ENCODE data around the gene APOBEC3B. TPM values are rescaled to one million over a fixed set of nuclear protein-coding genes. Genes with fewer than 3 reads are reported as not detected.
"Not testable (repeated sequence)": the region's sequence is repeated elsewhere in the genome, so short reads cannot be mapped to it uniquely, and the experiment has no call there.

APOBEC3B gene
- total RNA-seq, 1 donor from 2014 or later: 17.9 TPM

- DNase-seq (ENCODE audit: low spot score); H3K27me3 Mint-ChIP-seq (ENCODE audit: insufficient read depth); intact Hi-C loops (cut with micrococcal nuclease); H3K9me3 Mint-ChIP-seq: not testable (repeated sequence)
- H3K36me3 Mint-ChIP-seq (ENCODE audit: low read depth): peaks cover 31% of the 10 kb centered on the region
- peak overlapping the region; percentile 92 for H3K27ac Mint-ChIP-seq
- H3K4me1 Mint-ChIP-seq (ENCODE audit: low read depth): peaks cover 39% of the 10 kb centered on the region
- peak overlapping the region; percentile 96 for H3K4me3 Mint-ChIP-seq
These were observed 38.0 kb downstream of the APOBEC3B start for GRCh38 chr22:39020021-39020651.

- Mint-ChIP-seq H3K4me1 (ENCODE audit: low read depth) (peaks cover 47% of the 10 kb centered on the region), H3K4me3 (peak overlapping the region; percentile 96), H3K36me3 (ENCODE audit: low read depth) (peaks cover 38% of the 10 kb centered on the region), H3K27me3 (ENCODE audit: insufficient read depth) (no peaks in the 10 kb centered on the region), H3K27ac (peak overlapping the region; percentile 92), H3K9me3 (no peaks in the 10 kb centered on the region)
- DNase-seq (ENCODE audit: low spot score): no peak
- intact Hi-C loops (cut with micrococcal nuclease): no loop called here
These were observed 39.6 kb downstream of the APOBEC3B start for GRCh38 chr22:39021552-39022250.

DNA sequence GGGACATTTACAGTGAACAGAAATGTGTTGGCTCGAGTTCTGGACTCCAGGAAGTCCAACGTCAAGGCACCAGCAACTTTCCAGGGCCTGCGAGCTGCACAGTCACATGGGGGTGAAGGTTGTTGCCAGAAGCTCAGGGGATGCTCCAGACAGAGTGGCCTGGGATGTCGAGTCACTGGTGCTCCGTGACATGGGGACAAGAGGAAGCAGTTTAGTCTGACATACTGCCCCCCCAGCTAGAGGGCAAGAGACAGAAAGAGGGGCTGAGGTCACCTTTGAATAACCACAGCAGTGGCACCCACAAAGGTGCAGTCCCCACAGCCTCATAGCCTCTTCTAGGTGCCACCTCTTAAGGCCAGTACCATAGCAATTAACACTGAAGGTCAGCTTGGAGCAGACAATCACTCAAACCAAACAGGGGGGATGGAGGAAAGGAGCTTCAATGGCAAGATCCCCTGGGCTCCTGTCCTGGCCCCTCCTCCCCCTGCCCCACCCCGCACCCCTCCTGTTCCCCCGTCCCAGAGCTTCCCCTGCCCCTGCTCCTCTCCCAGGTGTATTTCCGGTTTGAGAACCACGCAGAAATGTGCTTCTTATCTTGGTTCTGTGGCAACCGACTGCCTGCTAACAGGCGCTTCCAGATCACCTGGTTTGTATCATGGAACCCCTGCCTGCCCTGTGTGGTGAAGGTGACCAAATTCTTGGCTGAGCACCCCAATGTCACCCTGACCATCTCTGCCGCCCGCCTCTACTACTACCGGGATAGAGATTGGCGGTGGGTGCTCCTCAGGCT is 42.6 kb downstream of the APOBEC3B start:
- intact Hi-C loops (cut with micrococcal nuclease): no loop called here
- H3K27ac Mint-ChIP-seq: peak overlapping the region; percentile 55
- peaks cover 32% of the 10 kb centered on the region for H3K36me3 Mint-ChIP-seq (ENCODE audit: low read depth)
- no peaks in the 10 kb centered on the region for H3K9me3 Mint-ChIP-seq
- no peak overlapping the region for H3K4me3 Mint-ChIP-seq
- DNase-seq (ENCODE audit: low spot score): no peak
- H3K27me3 Mint-ChIP-seq (ENCODE audit: insufficient read depth): no peaks in the 10 kb centered on the region
- peaks cover 58% of the 10 kb centered on the region for H3K4me1 Mint-ChIP-seq (ENCODE audit: low read depth)

DNA sequence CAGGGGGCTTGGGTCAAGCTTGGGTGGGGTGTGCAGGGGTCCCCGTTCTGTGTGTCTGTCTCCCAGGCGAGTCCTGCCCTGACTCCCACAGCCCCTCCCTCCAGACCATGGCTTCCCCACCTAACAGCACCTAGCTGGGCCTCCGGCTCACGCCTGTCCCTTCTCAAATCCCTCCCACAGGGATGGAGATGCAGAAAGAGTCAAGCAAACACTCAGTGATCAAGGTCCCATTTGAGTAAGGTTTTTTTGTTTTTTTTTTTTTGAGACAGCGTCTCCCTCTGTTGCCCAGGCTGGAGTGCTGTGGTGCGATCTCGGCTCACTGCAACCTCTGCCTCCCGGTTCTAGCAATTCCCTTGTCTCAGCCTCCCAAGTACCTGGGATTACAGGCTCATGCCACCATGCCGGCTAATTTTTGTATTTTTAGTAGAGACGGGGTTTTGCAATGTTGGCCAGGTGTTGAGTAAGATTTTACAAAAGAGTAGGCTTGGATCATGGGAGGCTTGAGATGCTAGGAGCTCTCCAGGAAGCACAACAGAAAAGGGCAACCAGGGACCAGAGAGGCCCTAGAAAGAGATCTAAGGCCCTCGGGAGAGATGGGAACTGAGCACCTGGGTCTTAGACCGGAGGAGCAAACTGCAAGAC is 44.5 kb downstream of the APOBEC3B start:
- H3K27ac Mint-ChIP-seq: peak overlapping the region; percentile 71
- peaks cover 37% of the 10 kb centered on the region for H3K36me3 Mint-ChIP-seq (ENCODE audit: low read depth)
- intact Hi-C loops (cut with micrococcal nuclease): no loop called here
- no peak for DNase-seq (ENCODE audit: low spot score)
- no peak overlapping the region for H3K4me3 Mint-ChIP-seq
- H3K4me1 Mint-ChIP-seq (ENCODE audit: low read depth): peaks cover 46% of the 10 kb centered on the region
- H3K27me3 Mint-ChIP-seq (ENCODE audit: insufficient read depth): no peaks in the 10 kb centered on the region
- H3K9me3 Mint-ChIP-seq: no peaks in the 10 kb centered on the region

DNA sequence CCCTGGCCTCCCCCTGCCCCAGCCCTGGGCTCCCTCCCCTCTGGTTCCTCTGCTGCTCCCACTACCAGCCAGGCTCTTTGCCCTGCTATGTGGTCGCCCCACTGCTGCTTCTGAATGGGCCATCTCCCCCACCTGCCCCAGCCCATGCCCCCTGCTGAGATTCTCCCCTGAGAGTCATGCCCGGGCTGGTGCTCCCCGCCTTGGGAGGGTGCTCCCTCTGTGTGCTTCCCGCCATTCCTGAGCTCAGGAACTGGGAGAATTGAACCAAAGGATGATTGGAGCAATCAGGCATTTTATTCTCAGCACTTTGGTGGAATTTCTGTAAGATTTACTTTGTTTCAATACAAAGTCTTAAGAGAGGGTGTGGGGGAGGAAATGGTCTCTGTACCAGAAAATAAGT is 45.6 kb downstream of the APOBEC3B start:
- no peak for DNase-seq (ENCODE audit: low spot score)
- no peaks in the 10 kb centered on the region for H3K9me3 Mint-ChIP-seq
- intact Hi-C loops (cut with micrococcal nuclease): no loop called here
- H3K4me1 Mint-ChIP-seq (ENCODE audit: low read depth): peaks cover 37% of the 10 kb centered on the region
- peaks cover 36% of the 10 kb centered on the region for H3K36me3 Mint-ChIP-seq (ENCODE audit: low read depth)
- H3K4me3 Mint-ChIP-seq: peak overlapping the region; percentile 33
- peak overlapping the region; percentile 79 for H3K27ac Mint-ChIP-seq
- H3K27me3 Mint-ChIP-seq (ENCODE audit: insufficient read depth): no peaks in the 10 kb centered on the region

GRCh38 chr22:39028281-39028680 is 46.1 kb downstream of the APOBEC3B start:
- no peak for DNase-seq (ENCODE audit: low spot score)
- Mint-ChIP-seq H3K27ac (peak overlapping the region; percentile 79), H3K4me3 (no peak overlapping the region), H3K4me1 (ENCODE audit: low read depth) (peaks cover 37% of the 10 kb centered on the region), H3K36me3 (ENCODE audit: low read depth) (peaks cover 40% of the 10 kb centered on the region), H3K9me3 (no peaks in the 10 kb centered on the region), H3K27me3 (ENCODE audit: insufficient read depth) (no peaks in the 10 kb centered on the region)
- intact Hi-C loops (cut with micrococcal nuclease): no loop called here

DNA sequence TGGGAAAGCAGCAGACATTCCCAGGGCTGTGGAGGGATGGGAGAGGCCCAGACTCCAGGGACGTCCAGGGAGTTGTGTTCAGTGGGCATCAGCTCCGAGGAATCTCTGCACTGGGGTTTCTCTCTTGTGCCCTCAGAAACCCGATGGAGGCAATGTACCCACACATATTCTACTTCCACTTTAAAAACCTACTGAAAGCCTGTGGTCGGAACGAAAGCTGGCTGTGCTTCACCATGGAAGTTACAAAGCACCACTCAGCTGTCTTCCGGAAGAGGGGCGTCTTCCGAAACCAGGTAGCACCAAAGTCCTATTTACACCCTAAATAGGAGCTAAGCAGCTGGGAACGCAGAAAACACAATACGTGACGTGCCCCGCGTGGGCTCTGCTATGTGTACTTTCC is 47.1 kb downstream of the APOBEC3B start:
- Mint-ChIP-seq H3K4me3 (no peak overlapping the region), H3K4me1 (ENCODE audit: low read depth) (peaks cover 29% of the 10 kb centered on the region), H3K27ac (no peak overlapping the region), H3K27me3 (ENCODE audit: insufficient read depth) (no peaks in the 10 kb centered on the region), H3K36me3 (ENCODE audit: low read depth) (peaks cover 36% of the 10 kb centered on the region), H3K9me3 (no peaks in the 10 kb centered on the region)
- intact Hi-C loops (cut with micrococcal nuclease): no loop called here
- no peak for DNase-seq (ENCODE audit: low spot score)

GRCh38 chr22:39030705-39031104 is 48.6 kb downstream of the APOBEC3B start:
- intact Hi-C loops (cut with micrococcal nuclease): no loop called here
- Mint-ChIP-seq H3K4me3 (no peak overlapping the region), H3K27me3 (ENCODE audit: insufficient read depth) (no peaks in the 10 kb centered on the region), H3K4me1 (ENCODE audit: low read depth) (peaks cover 16% of the 10 kb centered on the region), H3K27ac (no peak overlapping the region), H3K9me3 (no peaks in the 10 kb centered on the region), H3K36me3 (ENCODE audit: low read depth) (peaks cover 28% of the 10 kb centered on the region)
- DNase-seq (ENCODE audit: low spot score): no peak

DNA sequence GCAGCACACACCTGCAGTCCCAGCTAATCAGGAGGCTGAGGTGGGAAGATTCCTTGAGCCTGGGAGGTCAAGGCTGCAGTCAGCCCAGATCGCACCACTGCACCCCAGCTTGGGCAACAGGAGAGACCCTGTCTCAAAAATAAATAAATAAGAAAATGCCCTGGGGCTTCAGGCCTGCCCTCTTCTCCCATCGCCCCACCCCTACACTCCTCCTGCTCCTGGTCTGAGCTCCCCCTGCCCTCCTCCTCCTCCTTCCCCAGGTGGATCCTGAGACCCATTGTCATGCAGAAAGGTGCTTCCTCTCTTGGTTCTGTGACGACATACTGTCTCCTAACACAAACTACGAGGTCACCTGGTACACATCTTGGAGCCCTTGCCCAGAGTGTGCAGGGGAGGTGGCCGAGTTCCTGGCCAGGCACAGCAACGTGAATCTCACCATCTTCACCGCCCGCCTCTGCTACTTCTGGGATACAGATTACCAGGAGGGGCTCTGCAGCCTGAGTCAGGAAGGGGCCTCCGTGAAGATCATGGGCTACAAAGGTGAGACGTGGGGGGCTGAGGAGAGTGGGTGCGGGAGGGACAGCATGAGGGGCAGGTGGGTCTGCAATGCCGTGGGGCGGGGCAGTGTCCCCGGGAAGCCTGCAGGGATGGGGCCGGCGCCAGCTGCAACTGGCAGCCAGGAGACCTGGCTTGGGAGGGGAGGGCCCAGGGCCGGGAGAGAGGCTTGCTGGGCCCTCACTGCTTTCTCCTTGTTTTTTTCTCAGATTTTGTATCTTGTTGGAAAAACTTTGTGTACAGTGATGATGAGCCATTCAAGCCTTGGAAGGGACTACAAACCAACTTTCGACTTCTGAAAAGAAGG is 49.5 kb downstream of the APOBEC3B start:
- intact Hi-C loops (cut with micrococcal nuclease); H3K9me3 Mint-ChIP-seq; DNase-seq (ENCODE audit: low spot score); H3K27ac Mint-ChIP-seq; H3K27me3 Mint-ChIP-seq (ENCODE audit: insufficient read depth); H3K4me3 Mint-ChIP-seq: not testable (repeated sequence)
- H3K4me1 Mint-ChIP-seq (ENCODE audit: low read depth): peaks cover 12% of the 10 kb centered on the region
- H3K36me3 Mint-ChIP-seq (ENCODE audit: low read depth): peaks cover 19% of the 10 kb centered on the region

GRCh38 chr22:39037071-39037470 is 54.9 kb downstream of the APOBEC3B start:
- DNase-seq (ENCODE audit: low spot score); H3K9me3 Mint-ChIP-seq; H3K27me3 Mint-ChIP-seq (ENCODE audit: insufficient read depth); H3K4me3 Mint-ChIP-seq; H3K27ac Mint-ChIP-seq; intact Hi-C loops (cut with micrococcal nuclease): not testable (repeated sequence)
- Mint-ChIP-seq H3K4me1 (ENCODE audit: low read depth) (peaks cover 26% of the 10 kb centered on the region), H3K36me3 (ENCODE audit: low read depth) (peaks cover 11% of the 10 kb centered on the region)

DNA sequence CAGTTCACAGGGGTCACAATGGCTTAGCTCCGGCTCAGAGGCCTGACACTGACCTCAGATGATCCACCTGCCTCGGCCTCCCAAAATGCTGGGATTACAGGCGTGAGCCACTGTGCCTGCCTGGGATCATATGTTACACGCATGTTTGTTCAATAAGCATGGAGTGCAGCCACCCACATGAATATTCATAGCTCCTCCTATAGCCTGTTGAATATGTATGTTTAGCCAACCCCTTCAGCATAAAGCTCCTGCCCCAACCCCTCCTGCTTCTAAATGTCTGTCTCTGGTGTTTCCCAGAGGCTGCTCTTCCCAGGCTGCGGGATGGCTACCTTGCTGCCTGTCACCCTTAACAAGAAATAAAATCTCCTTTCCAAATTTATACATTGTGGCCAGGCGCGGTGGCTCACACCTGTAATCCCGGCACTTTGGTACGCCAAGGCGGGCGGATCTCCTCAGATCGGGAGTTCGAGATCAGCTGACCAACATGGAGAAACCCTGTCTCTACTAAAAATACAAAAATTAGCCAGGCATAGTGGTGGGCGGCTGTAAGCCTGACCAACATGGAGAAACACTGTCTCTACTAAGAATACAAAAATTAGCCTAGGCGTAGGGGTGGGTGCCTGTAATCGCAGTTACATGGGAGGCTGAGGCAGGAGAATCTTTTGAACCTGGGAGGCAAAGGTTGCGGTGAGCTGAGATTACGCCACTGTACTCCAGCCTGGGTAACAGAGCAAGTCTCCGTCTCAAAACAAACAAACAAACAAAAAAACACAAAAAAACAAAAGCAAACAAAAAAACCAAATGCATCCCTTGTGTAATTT is 57.4 kb downstream of the APOBEC3B start:
- DNase-seq (ENCODE audit: low spot score): no peak
- peaks cover 1% of the 10 kb centered on the region for H3K27me3 Mint-ChIP-seq (ENCODE audit: insufficient read depth)
- peaks cover 27% of the 10 kb centered on the region for H3K4me1 Mint-ChIP-seq (ENCODE audit: low read depth)
- H3K27ac Mint-ChIP-seq: peak overlapping the region; percentile 81
- H3K36me3 Mint-ChIP-seq (ENCODE audit: low read depth): peaks cover 3% of the 10 kb centered on the region
- H3K9me3 Mint-ChIP-seq: no peaks in the 10 kb centered on the region
- peak overlapping the region; percentile 74 for H3K4me3 Mint-ChIP-seq
- intact Hi-C loops (cut with micrococcal nuclease): loop anchor here (2.0 to 5.0 kb wide), 2 partner anchors 25 to 38 kb away; partner anchors contain the start of genes APOBEC3C and APOBEC3G

Data from activated T-helper 1 cell treated with anti-CD3 and anti-CD28 coated beads, Interleukin-12 subunit alpha, Interleukin-12 subunit beta, Interleukin-2, Interleukin-4 antibody, amounts not matched to agents 30 ng/mL and 10 ng/mL and 1 ng/mL, durations not matched to agents 14 hours and 24 hours and 36 hours (primary cell).